GM12865 (cell line): ENCODE results near the gene TMTC1.
"Not testable (repeated sequence)": the region's sequence is repeated elsewhere in the genome, so short reads cannot be mapped to it uniquely, and the experiment has no call there.

ENCODE experiments used
- DNase-seq: peaks from one replicate; pipeline ENCODE4 v3.0.0; 2010; ENCODE audit warnings: low read depth
- H3K4me3 ChIP-seq: 2 replicates; pipeline ENCODE4 v1.5.1; 2011; ENCODE audit warnings: mild to moderate bottlenecking, low read depth, low read length, control low read depth
- CTCF ChIP-seq: IDR thresholded peaks from 2 replicates; pipeline ENCODE4 v1.5.1; 2011; ENCODE audit warnings: low read length, control low read depth, low read depth, inconsistent platforms; ENCODE audit not compliant: insufficient read depth; ENCODE audit errors: missing control alignments

The TMTC1 gene

GRCh38 chr12:29634057-29634456 lies 149.7 kb downstream of the TMTC1 start:
- DNase-seq: no peak
- no peak for TF ChIP-seq CTCF

GRCh38 chr12:29630164-29630563 lies 153.6 kb downstream of the TMTC1 start:
- DNase-seq: peak; percentile 42

More at GRCh38 chr12:29634057-29634456, 149.7 kb downstream of the TMTC1 start:
- H3K4me3 ChIP-seq: no peak overlapping the region

GRCh38 chr12:29627221-29627620 lies 156.5 kb downstream of the TMTC1 start:
- TF ChIP-seq CTCF: no peak
- no peak for DNase-seq
- no peak overlapping the region for H3K4me3 ChIP-seq

More at GRCh38 chr12:29630164-29630563, 153.6 kb downstream of the TMTC1 start:
- H3K4me3 ChIP-seq: not testable (repeated sequence)

- no peak for DNase-seq
- no peak overlapping the region for H3K4me3 ChIP-seq
- no peak for TF ChIP-seq CTCF
These were observed 158.3 kb downstream of the TMTC1 start for GRCh38 chr12:29625359-29625953.

GRCh38 chr12:29622251-29622650 lies 161.5 kb downstream of the TMTC1 start:
- DNase-seq: no peak
- no peak overlapping the region for H3K4me3 ChIP-seq
- no peak for TF ChIP-seq CTCF

- no peak overlapping the region for H3K4me3 ChIP-seq
- no peak for DNase-seq
- no peak for TF ChIP-seq CTCF
These were observed 163.7 kb downstream of the TMTC1 start for GRCh38 chr12:29620030-29620429.

- no peak for DNase-seq
- TF ChIP-seq CTCF: no peak
- no peak overlapping the region for H3K4me3 ChIP-seq
These were observed 166.3 kb downstream of the TMTC1 start for GRCh38 chr12:29617407-29617803.
